Neuronal stem cell (in vitro differentiated cells): ENCODE measurements around the gene CABP2.

Source experiments
- DNase-seq: peaks from one replicate; pipeline ENCODE4 v3.0.0-alpha.2; 2013; ENCODE audit warnings: low spot score
- H2AFZ ChIP-seq: one replicate; pipeline ENCODE4 v1.6.1; 2013; ENCODE audit warnings: mild to moderate bottlenecking, low read length, inconsistent platforms
- H2AK5ac ChIP-seq: 2 replicates; pipeline ENCODE4 v1.6.1; 2013; ENCODE audit warnings: low read depth, mild to moderate bottlenecking, inconsistent platforms, low read length, moderate library complexity, mixed read lengths
- H2BK120ac ChIP-seq: 2 replicates; pipeline ENCODE4 v1.6.1; 2013; ENCODE audit warnings: low read depth, mild to moderate bottlenecking, inconsistent platforms, low read length, moderate library complexity, mixed read lengths
- H2BK12ac ChIP-seq: one replicate; pipeline ENCODE4 v1.6.1; 2013; ENCODE audit warnings: low read length, inconsistent platforms
- H2BK15ac ChIP-seq: 2 replicates; pipeline ENCODE4 v1.6.1; 2013; ENCODE audit warnings: mild to moderate bottlenecking, low read length, inconsistent platforms, mixed read lengths
- H2BK5ac ChIP-seq: one replicate; pipeline ENCODE4 v1.6.1; 2013; ENCODE audit warnings: inconsistent platforms, mild to moderate bottlenecking, low read length, moderate library complexity
- H3K14ac ChIP-seq: one replicate; pipeline ENCODE4 v1.6.1; 2013; ENCODE audit warnings: low read length, inconsistent platforms
- H3K18ac ChIP-seq: 2 replicates; pipeline ENCODE4 v1.6.1; 2013; ENCODE audit warnings: low read length, inconsistent platforms
- H3K23ac ChIP-seq: 2 replicates; pipeline ENCODE4 v1.6.1; 2013; ENCODE audit warnings: low read depth, mild to moderate bottlenecking, mixed read lengths, low read length, inconsistent platforms; ENCODE audit not compliant: poor library complexity
- H3K27ac ChIP-seq: replicated peaks from 3 replicates; pipeline ENCODE4 v1.5.1; 2013; ENCODE audit warnings: low read length, inconsistent platforms
- H3K27me3 ChIP-seq, 3 experiments: 2 replicates each; pipeline ENCODE4 v1.6.1; 2013; ENCODE audit warnings: low read length in 3 of 3, mild to moderate bottlenecking in 2 of 3, inconsistent platforms in 1 of 3, low read depth in 1 of 3, mixed read lengths in 1 of 3, moderate library complexity in 1 of 3; ENCODE audit not compliant: control insufficient read depth in 3 of 3, insufficient read depth in 3 of 3
- H3K36me3 ChIP-seq, 2 donors: replicated peaks in 1 of 2; 2 replicates each; pipeline ENCODE4 v1.6.1; 2013; ENCODE audit warnings: low read length in 2 of 2; ENCODE audit not compliant: control insufficient read depth in 2 of 2, insufficient read depth in 2 of 2
- H3K4ac ChIP-seq: 2 replicates; pipeline ENCODE4 v1.6.1; 2013; ENCODE audit warnings: inconsistent platforms, mild to moderate bottlenecking, low read length, moderate library complexity
- H3K4me1 ChIP-seq, 2 donors: 1 replicate in 1 of 2; 2 replicates in 1 of 2; pipeline ENCODE4 v1.6.1; 2013; ENCODE audit warnings: low read length in 2 of 2, low read depth in 1 of 2; ENCODE audit not compliant: control insufficient read depth in 2 of 2, insufficient read depth in 1 of 2
- H3K4me2 ChIP-seq: one replicate; pipeline ENCODE4 v1.6.1; 2013; ENCODE audit warnings: mild to moderate bottlenecking, low read length, inconsistent platforms; ENCODE audit not compliant: insufficient read depth, poor library complexity, severe bottlenecking
- H3K4me3 ChIP-seq, 2 donors: 2 replicates each; pipeline ENCODE4 v1.5.1; 2013; ENCODE audit warnings: low read length in 2 of 2, mild to moderate bottlenecking in 2 of 2, inconsistent platforms in 1 of 2, moderate library complexity in 1 of 2
- H3K79me1 ChIP-seq: one replicate; pipeline ENCODE4 v1.6.1; 2013; ENCODE audit warnings: low read depth, mild to moderate bottlenecking, inconsistent platforms, low read length, moderate library complexity
- H3K9ac ChIP-seq: one replicate; pipeline ENCODE4 v1.6.1; 2013; ENCODE audit warnings: mild to moderate bottlenecking, low read depth, low read length, inconsistent platforms; ENCODE audit not compliant: poor library complexity
- H3K9me3 ChIP-seq, 2 donors: replicated peaks in 1 of 2; 2 replicates each; pipeline versions ENCODE3 to v1.6.1; 2013; ENCODE audit warnings: low read length in 2 of 2, mild to moderate bottlenecking in 2 of 2, inconsistent platforms in 1 of 2, low read depth in 1 of 2, mixed read lengths in 1 of 2, moderate library complexity in 1 of 2; ENCODE audit not compliant: control insufficient read depth in 2 of 2, insufficient read depth in 1 of 2
- H4K8ac ChIP-seq: one replicate; pipeline ENCODE4 v1.6.1; 2013; ENCODE audit warnings: low read depth, mild to moderate bottlenecking, inconsistent platforms, low read length, moderate library complexity
- H4K91ac ChIP-seq: one replicate; pipeline ENCODE4 v1.6.1; 2013; ENCODE audit warnings: low read length, low read depth, mild to moderate bottlenecking, inconsistent platforms; ENCODE audit not compliant: poor library complexity
- WGBS, 2 donors: extraction: QIAGEN DNeasy Blood & Tissue Kit; methylation state at CpG; one replicate each; pipeline ENCODE4 v1.1.7; 2013; ENCODE audit warnings: missing lambda C conversion rate in 2 of 2, mixed read lengths in 1 of 2; ENCODE audit not compliant: insufficient read length in 2 of 2, insufficient replicate concordance in 1 of 2; ENCODE audit errors: extremely low coverage in 2 of 2; 5-methylcytosine and 5-hydroxymethylcytosine counted together

CABP2 gene

DNA sequence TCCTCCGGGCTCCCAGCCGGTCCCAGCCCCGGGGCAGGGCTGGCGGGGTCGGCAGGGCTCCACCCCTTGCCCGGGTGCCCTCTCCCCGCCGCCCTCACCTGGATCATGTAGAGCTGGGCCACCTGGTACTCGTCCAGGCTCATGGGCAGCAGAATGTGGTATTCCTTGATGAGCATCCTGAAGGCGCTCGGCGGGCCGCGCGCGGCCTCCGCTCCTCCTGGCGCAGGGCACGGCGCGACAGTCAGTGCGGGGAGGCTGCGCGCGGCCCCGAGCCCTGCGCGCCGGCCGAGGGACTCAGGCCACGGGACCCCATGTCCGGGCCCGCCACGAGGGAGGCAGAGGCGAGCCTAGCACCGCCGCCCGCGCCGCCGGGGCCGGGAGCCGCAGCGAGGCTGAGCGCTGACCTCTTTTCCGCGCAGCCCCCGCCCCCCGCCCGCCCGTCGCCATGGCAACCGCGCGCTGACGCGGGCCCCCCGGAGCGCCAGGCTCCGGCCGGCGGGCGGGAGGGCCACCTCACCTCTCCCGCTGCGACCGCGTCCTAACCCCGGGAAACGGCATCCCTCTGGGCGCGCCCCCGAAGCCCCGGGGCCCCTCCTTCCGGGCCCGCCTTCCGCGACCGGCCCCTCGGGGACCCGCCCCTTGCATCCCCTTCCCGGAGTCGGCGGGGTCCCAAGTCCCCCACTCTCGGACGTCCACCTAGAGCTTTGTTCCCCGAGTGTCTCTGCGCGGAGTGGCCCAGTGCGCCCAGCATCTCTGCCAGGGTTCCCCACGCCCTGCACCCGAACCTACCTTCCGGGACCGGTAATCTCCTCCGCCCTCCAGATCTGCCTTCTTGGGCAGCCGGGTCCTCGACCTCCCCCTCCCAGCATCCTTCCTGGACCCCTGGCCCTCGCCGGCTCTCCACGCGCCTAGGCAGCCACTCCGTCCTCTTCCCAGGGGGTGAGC is 19.0 kb downstream of the CABP2 start:
- H3K4me1 ChIP-seq = peaks cover 20 to 29% of the 10 kb centered on the region in 2 donors
- peak overlapping the region; percentile 96 for H2BK15ac ChIP-seq
- peak overlapping the region; percentile 79 for H3K4me2 ChIP-seq
- H2BK12ac ChIP-seq = peak overlapping the region; percentile 14
- peak overlapping the region; percentile 29 for H3K23ac ChIP-seq
- DNase-seq = peak; percentile 56
- no peaks in the 10 kb centered on the region for H3K9me3 ChIP-seq
- H4K8ac ChIP-seq = no peak overlapping the region
- H2AK5ac ChIP-seq = peak overlapping the region; percentile 47
- H3K36me3 ChIP-seq = peaks cover 17 to 46% of the 10 kb centered on the region in 2 donors
- peak overlapping the region; percentile 41 for H2BK120ac ChIP-seq
- H3K27me3 ChIP-seq = no peaks in the 10 kb centered on the region
- H4K91ac ChIP-seq = no peak overlapping the region
- no peak overlapping the region for H2BK5ac ChIP-seq
- H3K79me1 ChIP-seq = peaks cover 17% of the 10 kb centered on the region
- no peak overlapping the region for H3K14ac ChIP-seq
- H3K9ac ChIP-seq = peak overlapping the region; percentile 96
- H3K27ac ChIP-seq = peak overlapping the region; percentile 62
- WGBS, 2 donors = no CpG with 5 or more reads among the region's 101 CpGs
- H3K18ac ChIP-seq = peak overlapping the region; percentile 98
- H3K4me3 ChIP-seq = peak overlapping the region; percentile 85 to 89
- peak overlapping the region; percentile 93 for H2AFZ ChIP-seq
- peak overlapping the region; percentile 8 for H3K4ac ChIP-seq

DNA sequence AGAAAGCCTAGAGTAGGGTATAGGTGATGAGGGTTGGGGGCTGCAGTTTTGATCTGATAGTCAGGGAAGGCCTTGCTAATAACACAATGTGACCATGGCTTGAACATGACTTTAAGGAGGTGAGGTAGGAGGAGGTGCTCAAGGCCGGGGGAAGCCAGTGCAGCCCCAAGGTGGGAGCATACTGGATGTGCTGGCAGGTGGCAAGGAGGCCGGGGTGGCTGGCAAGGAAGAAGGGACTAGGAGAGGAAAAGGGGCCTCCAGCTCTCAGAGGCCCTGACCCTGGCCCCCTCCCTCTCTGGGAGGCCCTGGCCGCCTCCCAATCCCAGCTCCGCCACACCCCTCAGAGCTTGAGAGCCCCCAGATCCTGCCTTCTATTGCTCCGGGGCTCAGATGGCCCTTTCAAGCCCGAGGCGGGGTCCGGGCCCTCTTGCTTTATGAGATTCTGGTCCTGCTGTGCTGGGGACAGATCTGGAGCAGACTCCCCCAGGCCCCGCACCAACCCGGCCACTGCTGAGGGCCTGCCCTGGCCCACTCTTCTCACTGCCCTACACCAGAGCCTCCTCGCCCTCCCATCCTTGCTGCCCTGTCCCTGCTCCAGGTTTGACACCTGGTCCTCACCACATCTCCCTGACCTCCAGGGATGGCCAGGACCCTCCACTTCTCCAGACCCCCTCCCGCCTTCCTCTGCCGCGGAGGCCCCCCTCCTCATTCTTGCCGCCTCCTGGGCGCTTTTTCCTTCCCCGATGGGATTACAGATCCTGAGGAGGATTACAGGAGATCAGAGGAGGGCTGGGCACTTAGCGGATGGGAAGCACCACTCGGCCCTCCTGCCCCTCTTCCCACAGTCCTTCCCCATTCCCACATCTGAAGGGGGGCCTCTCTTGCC is 19.9 kb downstream of the CABP2 start:
- Histone ChIP-seq H3K9ac (peak overlapping the region; percentile 77), H2AFZ (peak overlapping the region; percentile 93), H2BK12ac (peak overlapping the region; percentile 58), H4K91ac (no peak overlapping the region), H3K4me3 (peak overlapping the region; percentile 85 to 89), H3K18ac (peak overlapping the region; percentile 57), H3K27me3 (no peaks in the 10 kb centered on the region), H2BK120ac (no peak overlapping the region), H3K36me3 (peaks cover 21 to 52% of the 10 kb centered on the region in 2 donors), H3K27ac (no peak overlapping the region), H3K14ac (peak overlapping the region; percentile 56), H3K23ac (peak overlapping the region; percentile 3), H3K9me3 (no peaks in the 10 kb centered on the region), H3K4me1 (peaks cover 18 to 27% of the 10 kb centered on the region in 2 donors), H2AK5ac (peak overlapping the region; percentile 84), H3K79me1 (peaks cover 17% of the 10 kb centered on the region), H3K4ac (no peak overlapping the region), H3K4me2 (peak overlapping the region; percentile 79), H2BK15ac (no peak overlapping the region), H2BK5ac (no peak overlapping the region), H4K8ac (peak overlapping the region; percentile 43)
- WGBS, 2 donors = no CpG with 5 or more reads among the region's 19 CpGs
- no peak for DNase-seq

DNA sequence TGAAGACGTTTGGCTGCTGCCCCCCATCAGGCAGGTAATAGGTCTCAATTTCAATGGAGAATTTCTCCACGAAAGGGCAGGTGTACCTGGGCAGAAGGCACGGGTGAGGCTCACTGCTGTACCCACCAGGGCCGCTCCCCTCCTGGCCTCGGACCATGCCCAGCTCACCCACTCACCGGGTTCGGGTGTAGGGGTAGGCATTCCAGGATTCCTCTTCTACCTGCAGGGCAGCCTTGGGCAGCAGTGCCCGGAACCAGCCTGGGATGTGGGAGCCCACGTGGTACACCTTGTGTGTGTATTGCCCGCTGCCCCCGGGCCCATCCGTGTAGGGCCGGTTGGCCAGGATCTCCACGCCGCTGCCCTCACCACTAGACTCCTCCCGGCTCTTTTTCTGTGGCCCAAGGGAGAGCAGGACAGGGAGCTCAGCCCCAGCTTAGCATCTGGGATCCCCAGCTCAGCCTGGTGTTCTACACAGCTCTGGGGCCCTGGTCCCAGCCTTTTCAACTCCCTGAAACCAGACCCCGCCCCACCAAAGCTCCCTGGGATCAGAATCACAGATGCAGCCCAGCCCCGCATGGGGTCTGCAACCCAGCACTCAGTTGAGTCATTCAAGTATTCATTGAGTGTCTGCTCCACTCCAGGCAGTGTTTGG is 20.8 kb downstream of the CABP2 start:
- Histone ChIP-seq H3K4me3 (no peak overlapping the region), H3K27ac (no peak overlapping the region), H3K23ac (peak overlapping the region; percentile 43), H2BK15ac (no peak overlapping the region), H3K27me3 (no peaks in the 10 kb centered on the region), H4K91ac (no peak overlapping the region), H2BK5ac (peak overlapping the region; percentile 87), H2AFZ (no peak overlapping the region), H3K18ac (no peak overlapping the region), H3K4ac (no peak overlapping the region), H4K8ac (no peak overlapping the region), H3K9me3 (no peaks in the 10 kb centered on the region), H3K79me1 (peaks cover 18% of the 10 kb centered on the region), H3K4me1 (peaks cover 16 to 23% of the 10 kb centered on the region in 2 donors), H2AK5ac (no peak overlapping the region), H3K14ac (no peak overlapping the region), H2BK12ac (no peak overlapping the region), H3K9ac (no peak overlapping the region), H3K36me3 (peaks cover 29 to 61% of the 10 kb centered on the region in 2 donors), H2BK120ac (no peak overlapping the region), H3K4me2 (no peak overlapping the region)
- WGBS, 2 donors = no CpG with 5 or more reads among the region's 18 CpGs
- DNase-seq = no peak
